Parathyroid adenoma (tissue), 2 donors: ENCODE measurements around the gene ZNF783.

Experiments
- H2AFZ ChIP-seq: fragments of 300-600 bp; sonication (generic); one replicate; pipeline ENCODE4 v1.7.0; 2017; ENCODE audit warnings: antibody characterized with exemption, mild to moderate bottlenecking
- H3K27ac ChIP-seq: fragments of 300-600 bp; sonication (generic); one replicate; pipeline ENCODE4 v1.7.0; 2017
- H3K27me3 ChIP-seq: fragments of 300-600 bp; sonication (generic); one replicate; pipeline ENCODE4 v1.7.0; 2017; ENCODE audit warnings: low read length; ENCODE audit not compliant: control insufficient read depth, insufficient read depth
- H3K36me3 ChIP-seq: fragments of 300-600 bp; sonication (generic); one replicate; pipeline ENCODE4 v1.7.0; 2017; ENCODE audit warnings: low read length; ENCODE audit not compliant: control insufficient read depth, insufficient read depth
- H3K4me1 ChIP-seq: fragments of 300-600 bp; sonication (generic); one replicate; pipeline ENCODE4 v1.7.0; 2017; ENCODE audit warnings: control low read depth
- H3K4me2 ChIP-seq: fragments of 300-600 bp; sonication (generic); one replicate; pipeline ENCODE4 v1.7.0; 2017; ENCODE audit warnings: low read length
- H3K4me3 ChIP-seq: fragments of 300-600 bp; sonication (generic); one replicate; pipeline ENCODE4 v1.7.0; 2017; ENCODE audit warnings: low read depth, low read length
- H3K79me2 ChIP-seq: fragments of 300-600 bp; sonication (generic); one replicate; pipeline ENCODE4 v1.7.0; 2017; ENCODE audit warnings: control low read depth
- H3K9ac ChIP-seq: fragments of 300-600 bp; sonication (generic); one replicate; pipeline ENCODE4 v1.7.0; 2017; ENCODE audit warnings: mild to moderate bottlenecking
- H3K9me3 ChIP-seq: fragments of 300-600 bp; sonication (generic); one replicate; pipeline ENCODE4 v1.7.0; 2017; ENCODE audit warnings: low read length; ENCODE audit not compliant: control insufficient read depth
- TF ChIP-seq, protein P1 (sequence below): fragments of 300-600 bp; sonication (generic); IDR thresholded peaks from one replicate; pipeline ENCODE4 v1.7.0; 2017; ENCODE audit warnings: antibody characterized with exemption, mild to moderate bottlenecking
- donor health status: primary hyperparathyroidism.

Gene ZNF783

DNA sequence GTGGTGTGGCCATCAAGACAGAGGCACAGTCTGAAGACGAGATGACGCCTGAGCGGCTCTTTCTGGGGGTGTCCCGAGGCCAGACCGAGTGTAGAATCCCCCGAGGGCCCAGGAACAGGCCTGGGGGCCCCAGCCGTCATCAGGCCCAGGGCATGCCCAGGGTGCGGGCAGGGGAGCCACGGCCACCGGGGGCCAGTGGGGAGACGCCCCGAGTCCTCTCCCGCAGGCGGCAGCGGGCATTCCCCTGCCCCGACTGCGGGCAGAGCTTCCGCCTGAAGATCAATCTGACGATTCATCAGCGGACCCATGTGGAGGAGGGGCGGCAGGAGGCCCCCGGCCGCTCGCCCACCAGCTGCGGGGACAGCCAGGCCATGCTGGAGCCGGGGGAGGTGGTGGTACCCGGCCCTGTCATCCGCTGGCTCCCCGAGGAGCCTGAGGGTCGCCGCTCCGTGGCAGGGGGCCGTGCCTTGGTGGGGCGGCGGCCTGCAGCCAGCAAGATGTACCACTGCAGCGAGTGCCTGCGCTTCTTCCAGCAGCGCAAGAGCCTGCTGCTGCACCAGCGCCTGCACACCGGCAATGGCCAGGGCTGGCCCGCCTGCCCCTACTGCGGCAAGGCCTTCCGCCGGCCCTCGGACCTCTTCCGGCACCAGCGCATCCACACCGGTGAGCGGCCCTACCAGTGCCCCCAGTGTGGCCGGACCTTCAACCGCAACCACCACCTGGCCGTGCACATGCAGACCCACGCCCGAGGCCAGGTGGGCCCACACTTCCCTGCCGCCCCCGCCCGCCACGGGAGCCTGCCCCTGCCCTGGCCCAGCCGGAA, 19.7 kb downstream of the ZNF783 start:
- Histone ChIP-seq H3K4me3 (no peak overlapping the region), H3K27ac (no peak overlapping the region), H3K4me2 (no peak overlapping the region), H2AFZ (no peak overlapping the region), H3K9me3 (no peaks in the 10 kb centered on the region), H3K79me2 (no peaks in the 10 kb centered on the region), H3K9ac (no peak overlapping the region), H3K4me1 (peaks cover 3% of the 10 kb centered on the region), H3K36me3 (no peaks in the 10 kb centered on the region), H3K27me3 (no peaks in the 10 kb centered on the region)
- TF ChIP-seq, protein P1, sequence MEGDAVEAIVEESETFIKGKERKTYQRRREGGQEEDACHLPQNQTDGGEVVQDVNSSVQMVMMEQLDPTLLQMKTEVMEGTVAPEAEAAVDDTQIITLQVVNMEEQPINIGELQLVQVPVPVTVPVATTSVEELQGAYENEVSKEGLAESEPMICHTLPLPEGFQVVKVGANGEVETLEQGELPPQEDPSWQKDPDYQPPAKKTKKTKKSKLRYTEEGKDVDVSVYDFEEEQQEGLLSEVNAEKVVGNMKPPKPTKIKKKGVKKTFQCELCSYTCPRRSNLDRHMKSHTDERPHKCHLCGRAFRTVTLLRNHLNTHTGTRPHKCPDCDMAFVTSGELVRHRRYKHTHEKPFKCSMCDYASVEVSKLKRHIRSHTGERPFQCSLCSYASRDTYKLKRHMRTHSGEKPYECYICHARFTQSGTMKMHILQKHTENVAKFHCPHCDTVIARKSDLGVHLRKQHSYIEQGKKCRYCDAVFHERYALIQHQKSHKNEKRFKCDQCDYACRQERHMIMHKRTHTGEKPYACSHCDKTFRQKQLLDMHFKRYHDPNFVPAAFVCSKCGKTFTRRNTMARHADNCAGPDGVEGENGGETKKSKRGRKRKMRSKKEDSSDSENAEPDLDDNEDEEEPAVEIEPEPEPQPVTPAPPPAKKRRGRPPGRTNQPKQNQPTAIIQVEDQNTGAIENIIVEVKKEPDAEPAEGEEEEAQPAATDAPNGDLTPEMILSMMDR, result no peak

DNA sequence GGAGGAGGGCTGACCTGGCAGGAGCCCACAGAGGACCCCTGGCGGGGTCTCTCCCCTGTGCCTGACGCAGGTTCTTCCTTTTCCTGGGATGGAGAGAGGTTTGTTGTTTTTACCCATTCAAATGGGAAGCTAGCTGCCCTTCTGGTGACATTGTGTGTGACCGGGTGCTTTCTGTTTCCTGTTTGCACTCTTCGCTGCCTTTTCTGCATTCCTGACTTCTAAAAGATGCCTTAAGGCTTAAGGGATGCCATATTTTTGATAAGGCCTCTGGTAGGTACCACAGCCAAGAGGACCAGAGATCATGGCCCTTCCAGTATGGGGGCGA, 20.3 kb downstream of the ZNF783 start:
- Histone ChIP-seq H2AFZ (no peak overlapping the region), H3K36me3 (no peaks in the 10 kb centered on the region), H3K9me3 (no peaks in the 10 kb centered on the region), H3K9ac (no peak overlapping the region), H3K27me3 (no peaks in the 10 kb centered on the region), H3K4me1 (peaks cover 3% of the 10 kb centered on the region), H3K4me2 (no peak overlapping the region), H3K4me3 (no peak overlapping the region), H3K79me2 (no peaks in the 10 kb centered on the region), H3K27ac (no peak overlapping the region)
- TF ChIP-seq, protein P1, result no peak

DNA sequence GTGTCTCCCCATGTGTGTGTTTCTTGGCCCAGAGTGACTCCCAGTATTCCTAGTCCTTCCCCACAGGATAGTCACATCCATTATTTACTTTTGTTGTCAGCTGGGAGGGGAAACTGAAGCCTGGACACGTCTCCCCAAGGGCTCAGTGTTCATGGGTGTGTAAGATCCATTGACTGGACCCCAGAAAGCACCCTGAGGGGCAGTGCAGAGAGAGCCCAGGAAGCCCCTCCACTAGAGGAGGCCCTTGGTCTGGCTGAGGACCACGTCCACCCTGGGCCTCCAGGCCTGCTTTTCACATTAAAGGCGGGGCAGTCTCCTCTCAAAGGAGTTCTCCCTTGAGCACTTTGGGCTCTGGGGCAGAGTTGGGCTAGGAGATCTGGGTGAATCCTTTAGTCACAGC, 21.3 kb downstream of the ZNF783 start:
- Histone ChIP-seq H3K36me3 (no peaks in the 10 kb centered on the region), H3K9me3 (no peaks in the 10 kb centered on the region), H3K4me2 (no peak overlapping the region), H3K79me2 (no peaks in the 10 kb centered on the region), H3K27me3 (no peaks in the 10 kb centered on the region), H2AFZ (no peak overlapping the region), H3K27ac (no peak overlapping the region), H3K9ac (no peak overlapping the region), H3K4me1 (peaks cover 3% of the 10 kb centered on the region), H3K4me3 (no peak overlapping the region)
- TF ChIP-seq, protein P1, result no peak

DNA sequence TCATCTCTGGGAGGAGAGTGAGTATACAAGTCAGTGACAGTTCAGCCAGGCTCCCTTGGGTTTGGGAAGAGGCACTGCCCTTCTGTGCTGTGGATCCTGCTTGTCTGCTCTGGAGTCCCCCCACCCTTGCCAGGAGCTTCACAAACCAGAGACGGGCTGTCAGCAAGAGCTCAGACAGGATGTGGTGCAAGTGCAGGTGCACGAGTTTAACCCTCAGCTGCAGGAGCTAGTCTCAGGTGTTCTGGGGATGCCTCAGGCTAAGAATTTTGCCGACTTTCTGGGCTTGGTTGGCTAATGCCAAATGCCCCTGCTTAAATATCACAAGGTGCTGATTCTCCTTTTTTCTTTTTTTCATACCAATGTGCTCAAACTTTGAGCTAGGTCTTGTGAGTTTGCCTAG, 22.3 kb downstream of the ZNF783 start:
- Histone ChIP-seq H3K79me2 (no peaks in the 10 kb centered on the region), H3K4me1 (peaks cover 3% of the 10 kb centered on the region), H3K36me3 (no peaks in the 10 kb centered on the region), H3K9ac (no peak overlapping the region), H3K4me3 (peak overlapping the region; percentile 64), H3K9me3 (no peaks in the 10 kb centered on the region), H3K27me3 (no peaks in the 10 kb centered on the region), H2AFZ (peak overlapping the region; percentile 79), H3K4me2 (peak overlapping the region; percentile 73), H3K27ac (no peak overlapping the region)
- TF ChIP-seq, protein P1, result no peak
